ENCODE data around the gene SLC30A7. TPM values are rescaled to one million over a fixed set of nuclear protein-coding genes. Genes with fewer than 3 reads are reported as not detected.

The SLC30A7 gene
- total RNA-seq, 1 experiment from 2014 or later: 20.7 TPM

- TF ChIP-seq NR3C1 (CRISPR knock-in tag; conservative IDR thresholded peaks at IDR 0.05; ENCODE audit: low read depth) (no peak), CTCF (IDR thresholded peaks at IDR 0.05) (no peak), ELF4 (CRISPR knock-in tag; IDR thresholded peaks at IDR 0.05; ENCODE audit: low read depth) (no peak), ZNF532 (CRISPR knock-in tag; IDR thresholded peaks at IDR 0.05; ENCODE audit: borderline replicate concordance) (no peak), ZNF425 (CRISPR knock-in tag; conservative IDR thresholded peaks at IDR 0.05) (no peak), ZNF512 (CRISPR knock-in tag; IDR thresholded peaks at IDR 0.05; ENCODE audit: borderline replicate concordance) (no peak), ARID4B (CRISPR knock-in tag; IDR thresholded peaks at IDR 0.05; ENCODE audit: borderline replicate concordance) (no peak), TP53 (CRISPR knock-in tag; IDR thresholded peaks at IDR 0.05) (no peak), CREB1 (CRISPR knock-in tag; IDR thresholded peaks at IDR 0.05) (no peak), ESRRA (CRISPR knock-in tag; IDR thresholded peaks at IDR 0.05; ENCODE audit: borderline replicate concordance) (no peak), FOXP1 (CRISPR knock-in tag; IDR thresholded peaks at IDR 0.05; ENCODE audit: borderline replicate concordance) (no peak), PRDM15 (CRISPR knock-in tag; IDR thresholded peaks at IDR 0.05) (no peak), ZNF423 (CRISPR knock-in tag; IDR thresholded peaks at IDR 0.05) (no peak), ZNF138 (CRISPR knock-in tag; conservative IDR thresholded peaks at IDR 0.05) (no peak), FOXJ3 (CRISPR knock-in tag; IDR thresholded peaks at IDR 0.05; ENCODE audit: borderline replicate concordance) (no peak), JAZF1 (CRISPR knock-in tag; IDR thresholded peaks at IDR 0.05) (no peak), FOXP4 (CRISPR knock-in tag; IDR thresholded peaks at IDR 0.05) (no peak)
- ChIA-PET POLR2A (no interaction called here), CTCF (interaction anchor here (2.2 kb wide), 1 partner anchor 12 kb away, joined by 4 read pairs; the partner anchor contains the start of gene EXTL2)
- Mint-ChIP-seq H3K36me3 (peaks cover 4% of the 10 kb centered on the region; the same call in 1 of the 2 replicates), H3K27me3 (ENCODE audit: low read depth) (no peaks in the 10 kb centered on the region), H3K4me1 (no peaks in the 10 kb centered on the region; the same call in 1 of the 2 replicates), H3K9me3 (no peaks in the 10 kb centered on the region), H3K4me3 (no peak overlapping the region), H3K27ac (no peak overlapping the region)
- ATAC-seq (no peak), DNase-seq (ENCODE audit: low spot score) (no peak)
Observed at GRCh38 chr1:100882698-100883097, 13.2 kb upstream of the SLC30A7 start.
